Loucy (cell line): ENCODE data around the gene ATP8B3.

Experiments
- EZH2phosphoT487 ChIP-seq: fragments of 200-600 bp; IDR thresholded peaks from 2 replicates; pipeline ENCODE4 v1.6.1; 2018; ENCODE audit warnings: antibody characterized with exemption, mild to moderate bottlenecking, moderate library complexity, borderline replicate concordance
- TF ChIP-seq, protein P1 (sequence below): fragments of 200-600 bp; sonication (generic); conservative IDR thresholded peaks from 2 replicates; pipeline ENCODE4 v1.5.1; 2014; ENCODE audit warnings: mild to moderate bottlenecking, antibody characterized with exemption, low read length

- TF ChIP-seq, protein P1, sequence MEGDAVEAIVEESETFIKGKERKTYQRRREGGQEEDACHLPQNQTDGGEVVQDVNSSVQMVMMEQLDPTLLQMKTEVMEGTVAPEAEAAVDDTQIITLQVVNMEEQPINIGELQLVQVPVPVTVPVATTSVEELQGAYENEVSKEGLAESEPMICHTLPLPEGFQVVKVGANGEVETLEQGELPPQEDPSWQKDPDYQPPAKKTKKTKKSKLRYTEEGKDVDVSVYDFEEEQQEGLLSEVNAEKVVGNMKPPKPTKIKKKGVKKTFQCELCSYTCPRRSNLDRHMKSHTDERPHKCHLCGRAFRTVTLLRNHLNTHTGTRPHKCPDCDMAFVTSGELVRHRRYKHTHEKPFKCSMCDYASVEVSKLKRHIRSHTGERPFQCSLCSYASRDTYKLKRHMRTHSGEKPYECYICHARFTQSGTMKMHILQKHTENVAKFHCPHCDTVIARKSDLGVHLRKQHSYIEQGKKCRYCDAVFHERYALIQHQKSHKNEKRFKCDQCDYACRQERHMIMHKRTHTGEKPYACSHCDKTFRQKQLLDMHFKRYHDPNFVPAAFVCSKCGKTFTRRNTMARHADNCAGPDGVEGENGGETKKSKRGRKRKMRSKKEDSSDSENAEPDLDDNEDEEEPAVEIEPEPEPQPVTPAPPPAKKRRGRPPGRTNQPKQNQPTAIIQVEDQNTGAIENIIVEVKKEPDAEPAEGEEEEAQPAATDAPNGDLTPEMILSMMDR: no peak
- no peak for TF ChIP-seq EZH2phosphoT487
Observed at GRCh38 chr19:1819341-1820255, 7.5 kb upstream of the ATP8B3 start.
